NOMO-1 (cell line): ENCODE measurements around the gene EDNRB.

Source experiments
- DNase-seq, 2 experiments: peaks; one replicate each; lab custom pipeline; 2025; ENCODE audit not compliant: unreplicated experiment in 2 of 2; lab: John Stamatoyannopoulos, UW

EDNRB gene

GRCh38 chr13:77898097-77898496 lies 20.5 kb downstream of the EDNRB start:
- DNase-seq: peak in 1 of 2 experiments; percentile 41

- DNase-seq: no peak
These were observed 21.7 kb downstream of the EDNRB start for GRCh38 chr13:77896977-77897376.

GRCh38 chr13:77896536-77896935 lies 22.1 kb downstream of the EDNRB start:
- no peak for DNase-seq

DNA sequence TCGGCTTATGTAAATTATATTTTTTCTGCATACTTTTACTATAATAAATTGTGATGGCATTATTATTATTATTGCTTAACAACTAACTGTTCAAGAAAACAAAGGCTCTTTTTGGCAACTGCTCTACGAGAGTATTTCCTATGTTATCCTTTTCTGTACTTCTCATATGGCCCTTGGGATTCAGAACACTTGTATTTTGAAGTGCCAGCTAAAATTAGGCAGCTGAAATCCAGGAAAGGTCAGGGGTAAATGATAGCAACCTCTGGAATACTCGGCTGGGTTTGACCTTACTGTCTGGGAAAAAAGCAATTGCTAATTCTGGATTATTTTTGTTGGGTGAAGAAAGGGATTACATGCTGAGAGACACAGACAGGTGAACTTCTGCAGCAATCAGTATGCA lies 23.9 kb downstream of the EDNRB start:
- no peak for DNase-seq

DNA sequence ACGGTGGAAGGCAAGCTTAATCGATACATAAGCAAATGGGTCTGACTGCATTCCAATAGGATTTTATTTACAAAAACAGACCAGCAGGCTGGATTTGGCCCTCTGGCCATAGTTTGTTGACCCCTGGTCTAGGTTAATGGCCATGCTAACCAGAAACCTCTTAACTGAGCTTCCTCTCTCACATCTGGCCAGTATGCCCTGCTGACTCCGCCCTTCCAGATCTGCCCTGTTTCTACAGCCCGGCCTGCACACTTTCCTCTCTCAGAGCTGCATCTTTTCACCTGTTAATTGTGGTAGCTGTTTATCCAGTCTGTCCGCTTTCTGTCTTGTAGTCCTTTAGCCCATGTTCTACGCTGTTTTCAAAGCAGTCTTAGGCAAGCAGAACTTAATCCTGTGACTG lies 25.6 kb downstream of the EDNRB start:
- no peak for DNase-seq

- no peak for DNase-seq
These were observed 26.1 kb downstream of the EDNRB start for GRCh38 chr13:77892491-77892890.

- DNase-seq: peak; percentile 43 to 48
These were observed 27.1 kb downstream of the EDNRB start for GRCh38 chr13:77891486-77891885.

DNA sequence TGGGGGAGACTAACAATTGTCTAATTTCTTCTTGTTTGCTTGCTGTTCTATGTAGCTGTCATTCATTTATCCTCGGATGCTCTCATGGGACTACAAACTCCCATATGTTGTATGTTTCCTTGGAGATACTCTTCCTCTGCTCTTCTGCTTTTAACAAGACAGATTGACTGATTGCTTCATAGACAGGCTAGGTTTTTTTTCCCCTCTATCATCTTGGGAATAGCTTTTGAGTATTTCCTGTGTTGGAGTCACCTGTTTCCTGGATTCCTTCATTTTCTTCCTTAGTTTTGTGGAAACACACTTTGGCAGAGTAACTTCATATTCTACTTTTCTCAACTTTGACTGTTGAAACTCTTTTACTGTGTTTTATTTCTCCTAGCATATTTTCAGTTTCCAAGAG lies 27.6 kb downstream of the EDNRB start:
- DNase-seq: no peak

DNA sequence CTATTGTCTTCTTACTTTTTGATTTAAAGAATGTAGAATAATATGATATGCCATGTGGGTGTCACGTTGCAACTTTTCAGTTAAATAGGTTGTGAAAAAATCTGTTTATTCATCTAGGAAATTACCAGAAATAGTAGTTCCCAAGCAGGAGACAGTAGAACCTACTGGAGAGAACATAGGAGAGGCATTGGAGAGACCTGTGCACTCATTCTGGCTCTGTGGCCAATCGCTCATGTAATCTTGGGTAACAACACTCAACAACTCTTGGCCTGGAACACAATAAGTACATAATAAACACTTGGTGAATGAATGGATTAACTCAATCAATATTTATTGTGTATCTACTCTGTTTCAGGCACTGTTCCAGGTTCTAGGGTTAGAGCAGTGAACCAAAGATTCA lies 35.3 kb downstream of the EDNRB start:
- no peak for DNase-seq

- no peak for DNase-seq
These were observed 40.4 kb downstream of the EDNRB start for GRCh38 chr13:77878190-77878589.

- no peak for DNase-seq
These were observed 42.5 kb downstream of the EDNRB start for GRCh38 chr13:77876176-77876575.

DNA sequence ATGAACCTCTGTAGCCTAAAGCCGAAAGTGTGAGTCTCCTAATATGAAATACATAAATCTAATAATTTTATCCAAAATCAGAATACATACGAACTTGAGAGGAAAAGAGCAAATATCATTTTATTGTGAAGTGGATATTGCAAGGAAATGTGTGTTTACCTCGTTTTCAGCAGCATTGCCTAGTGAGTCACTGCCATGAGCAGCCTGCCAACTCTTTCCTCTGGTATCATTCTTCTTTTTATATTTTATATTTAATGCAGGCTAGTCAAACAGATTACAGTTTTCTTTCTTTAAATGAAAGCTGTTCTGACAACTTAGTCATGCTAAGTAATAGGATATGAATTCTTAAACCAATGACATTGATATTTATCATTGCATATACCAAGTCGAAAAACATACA lies 44.2 kb downstream of the EDNRB start:
- DNase-seq: no peak

DNA sequence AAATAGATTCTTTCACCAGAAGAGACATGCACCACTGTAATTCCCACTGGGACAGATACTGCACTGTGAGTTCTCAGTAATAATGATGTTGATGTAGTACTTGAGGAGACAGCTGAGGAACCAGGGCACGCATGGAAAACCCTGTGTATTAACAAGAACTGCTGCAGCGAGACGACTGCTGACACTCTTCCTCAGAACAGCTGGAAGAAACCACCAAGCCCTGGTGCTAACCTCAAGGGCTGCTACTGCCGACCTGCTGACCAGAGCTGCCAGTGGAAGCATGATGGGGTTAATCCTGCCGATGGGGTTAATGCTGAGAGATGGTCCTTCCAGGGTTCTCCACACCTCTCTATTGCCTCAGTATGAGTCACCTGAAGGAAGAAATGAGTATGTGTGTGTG lies 45.6 kb downstream of the EDNRB start:
- DNase-seq: no peak

DNA sequence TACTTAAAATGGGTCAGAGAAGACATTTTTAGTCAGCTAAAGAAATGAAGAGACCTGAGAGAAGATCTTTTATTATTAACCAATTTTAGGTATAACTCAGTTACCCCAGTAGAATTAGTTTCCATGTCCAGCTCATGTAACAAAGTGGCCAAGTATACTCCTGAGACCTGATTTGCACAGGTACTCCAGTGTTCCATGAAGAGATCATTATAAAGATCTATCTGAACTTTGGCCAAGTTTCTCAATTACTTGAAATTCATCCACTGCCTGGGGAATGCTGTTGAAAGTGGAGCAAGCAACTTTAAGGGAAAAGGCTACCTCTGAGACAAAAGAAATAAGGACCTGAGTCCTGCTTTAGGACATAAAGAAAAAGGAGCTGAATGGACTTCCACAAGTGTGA lies 47.0 kb downstream of the EDNRB start:
- no peak for DNase-seq

DNA sequence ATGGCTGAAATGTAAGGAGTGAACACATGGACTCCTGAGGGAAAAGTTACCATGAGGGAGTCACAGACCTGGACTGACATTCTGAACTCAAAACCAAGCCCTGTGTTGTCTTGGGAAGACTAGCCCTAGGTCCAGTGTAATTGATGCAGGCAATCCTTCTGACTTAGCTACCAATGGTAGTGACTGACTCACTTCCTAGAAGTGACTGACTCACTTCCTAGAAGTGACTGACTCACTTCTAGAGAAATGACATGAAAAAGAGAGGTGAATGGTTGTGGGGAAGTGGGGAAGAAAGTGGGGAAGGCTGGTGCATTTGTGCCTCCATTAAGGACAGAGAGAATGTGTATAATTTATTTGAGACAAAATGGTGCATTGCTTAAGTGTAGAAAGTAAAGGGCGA lies 49.9 kb downstream of the EDNRB start:
- no peak for DNase-seq

DNA sequence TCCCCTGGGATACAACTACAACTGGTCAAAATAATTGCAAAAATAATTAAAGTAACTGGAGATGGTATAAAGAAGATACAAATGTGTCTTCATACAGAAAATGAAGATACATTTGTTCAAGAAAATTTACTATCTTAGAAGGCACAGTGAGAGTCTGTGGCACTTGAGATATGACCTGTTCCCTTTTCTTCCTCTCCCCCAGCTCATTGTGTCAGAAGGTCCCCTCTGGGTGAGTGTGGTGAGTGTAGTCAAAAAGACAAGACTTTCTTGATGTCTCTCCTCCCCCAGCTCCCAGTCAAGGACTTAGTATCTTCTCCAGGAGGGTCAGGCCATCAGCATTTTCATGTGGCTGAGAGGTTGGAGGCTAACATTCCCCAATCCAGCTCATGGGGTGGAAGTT lies 51.7 kb downstream of the EDNRB start:
- no peak for DNase-seq

DNA sequence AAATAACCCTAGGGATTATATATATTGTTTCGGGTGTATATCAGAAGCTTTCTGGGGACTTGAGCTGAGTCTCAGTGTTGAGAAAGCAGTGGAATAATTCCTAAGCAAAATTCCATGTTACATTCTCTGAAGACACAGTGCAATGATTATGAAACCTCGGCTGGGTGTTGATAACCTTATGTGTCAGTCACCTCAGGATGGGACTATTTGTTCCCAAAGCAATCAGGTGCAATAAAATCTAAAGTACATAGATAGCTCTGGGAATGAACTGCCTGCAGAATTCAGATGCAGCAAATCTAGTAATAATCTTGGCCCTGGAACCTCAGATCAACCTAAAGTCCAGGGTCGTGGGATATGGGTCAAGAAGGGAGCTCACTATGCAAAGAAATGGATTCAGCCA lies 53.0 kb downstream of the EDNRB start:
- no peak for DNase-seq

- peak; percentile 46 to 89 for DNase-seq
These were observed 55.5 kb downstream of the EDNRB start for GRCh38 chr13:77863144-77863543.

DNA sequence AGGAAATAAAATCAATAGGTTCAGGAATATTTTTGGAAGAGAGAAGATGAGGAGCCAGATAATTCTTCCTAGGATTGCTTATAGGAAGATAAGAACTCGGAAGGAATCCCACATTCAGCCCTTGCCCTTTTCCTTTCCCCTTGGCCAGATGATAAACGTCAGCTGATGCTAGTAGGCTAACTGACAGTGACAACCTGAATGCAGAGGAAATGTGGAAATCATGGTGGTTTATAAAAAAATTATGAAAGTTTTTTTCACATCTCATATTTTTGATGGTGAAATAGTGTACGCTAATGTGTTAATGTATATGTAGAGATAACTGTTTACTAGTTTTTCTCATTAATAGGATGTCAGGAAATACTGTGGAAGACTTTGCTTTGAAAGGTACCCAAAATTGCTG lies 56.9 kb downstream of the EDNRB start:
- DNase-seq: peak; percentile 18 to 85

- DNase-seq: peak; percentile 74 to 90
These were observed 58.1 kb downstream of the EDNRB start for GRCh38 chr13:77860507-77860981.

- DNase-seq: peak; percentile 30 to 54
These were observed 59.2 kb downstream of the EDNRB start for GRCh38 chr13:77859450-77859849.

DNA sequence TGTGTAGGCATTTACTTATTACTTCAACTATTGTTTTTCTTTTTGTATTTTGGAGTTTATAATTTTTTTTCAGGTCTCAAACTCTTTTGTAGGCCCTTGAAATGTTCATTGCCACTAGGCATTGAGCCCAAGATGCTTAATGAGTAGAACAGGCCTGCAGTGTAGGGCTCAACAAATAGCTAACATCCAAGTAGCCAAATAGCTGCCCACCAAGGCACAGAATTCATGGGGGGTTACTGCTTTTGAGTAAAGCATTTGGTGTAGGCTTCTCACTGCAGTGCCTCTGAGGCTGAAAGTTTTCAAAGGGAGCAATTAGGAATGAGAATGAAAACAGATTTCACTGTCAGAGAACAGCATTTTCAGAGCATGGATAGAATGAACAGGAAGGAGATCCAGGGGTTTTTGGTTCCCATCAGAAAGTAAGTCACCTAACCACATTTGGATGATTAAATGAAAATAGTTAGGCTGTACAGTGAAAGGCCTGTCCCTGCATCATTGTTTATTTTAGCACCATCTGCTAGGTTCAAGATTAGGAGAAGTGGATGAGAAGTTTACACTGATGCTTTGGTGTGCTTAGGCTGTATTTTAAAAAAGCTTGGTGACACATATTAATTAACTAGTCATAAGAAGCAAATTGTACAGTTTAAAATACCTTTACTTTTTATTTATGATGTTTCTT lies 61.0 kb downstream of the EDNRB start:
- no peak for DNase-seq

DNA sequence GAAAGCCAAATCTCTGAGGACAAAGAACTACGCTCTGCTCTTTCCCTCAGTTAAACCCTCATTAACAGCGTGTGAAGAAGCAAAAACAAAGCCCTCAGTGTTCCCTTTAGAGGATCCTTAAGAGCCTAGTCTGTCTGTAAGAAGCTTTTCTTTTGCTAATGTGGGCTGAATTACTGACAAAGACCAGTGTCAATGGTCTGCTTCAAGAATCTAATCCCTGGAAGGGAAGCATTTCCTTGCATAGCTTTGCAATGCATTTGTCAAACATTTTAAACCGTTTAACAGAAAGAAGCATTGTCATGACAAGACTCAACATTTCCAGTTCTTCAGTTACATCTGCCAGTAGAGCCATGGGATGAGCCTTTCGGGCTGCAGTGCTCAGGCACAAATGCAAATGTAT lies 64.9 kb downstream of the EDNRB start:
- no peak for DNase-seq
